ENCODE measurements around the gene TNFRSF14.

TNFRSF14 gene

DNA sequence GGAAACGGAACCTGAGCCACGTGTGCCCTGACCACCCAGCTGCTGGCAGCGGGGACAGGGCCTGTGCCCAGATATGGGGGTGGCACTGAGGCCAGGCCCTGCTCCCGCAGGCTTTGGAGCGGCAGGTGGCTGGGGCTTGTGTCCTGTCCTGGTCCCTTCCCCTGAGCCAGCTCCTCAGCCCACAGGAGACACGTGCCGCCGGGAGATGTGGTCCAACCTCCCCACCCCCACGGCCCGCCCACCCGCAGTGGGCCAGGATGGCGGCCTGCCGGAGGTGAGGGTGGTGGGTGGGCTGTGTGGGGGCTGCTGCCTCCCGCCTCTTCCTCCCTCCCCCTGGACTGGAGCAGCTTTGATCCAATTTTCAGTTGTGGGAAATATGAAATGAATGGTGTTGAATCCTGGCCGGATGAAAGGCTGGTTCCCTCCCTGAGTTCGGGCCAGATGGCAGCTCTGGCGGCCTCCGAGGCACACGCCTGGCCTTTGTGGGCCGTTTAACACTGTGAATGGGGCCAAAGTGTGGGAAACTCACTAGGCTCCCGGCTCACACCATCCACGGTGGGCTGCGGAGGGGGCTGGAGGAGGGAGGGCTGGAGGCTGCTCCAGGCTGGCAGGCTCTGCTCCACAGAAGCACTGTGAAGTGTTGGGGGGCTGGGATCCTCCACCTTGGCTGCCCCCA, 23.5 kb upstream of the TNFRSF14 start:
- no peak for FAIRE-seq
- DNase-seq (ENCODE audit: insufficient read length): no peak
- TF ChIP-seq POLR2AphosphoS5 (IDR thresholded peaks at IDR 0.05; ENCODE audit: low read depth, low read length) (no peak), POLR2A (IDR thresholded peaks at IDR 0.05; ENCODE audit: low read depth, low read length) (no peak)

DNA sequence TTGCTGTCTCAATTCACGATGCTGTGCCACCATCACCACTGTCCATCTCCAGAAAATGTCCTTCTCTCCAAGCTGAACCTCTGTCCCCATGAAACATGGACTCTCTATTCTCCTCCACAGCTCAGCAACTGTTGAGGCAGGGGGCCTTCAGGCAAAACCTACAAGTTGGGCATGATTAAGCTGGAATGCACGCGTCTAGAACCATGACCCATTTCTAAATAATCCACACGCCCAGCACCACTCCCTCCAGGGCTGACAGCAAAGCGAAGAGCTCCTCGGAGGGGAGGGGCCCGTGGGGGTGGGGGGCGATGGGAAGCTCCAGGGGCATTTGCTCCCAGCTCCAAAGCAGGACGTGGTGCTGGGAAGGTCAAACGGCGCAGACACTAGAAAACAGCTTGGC, 22.8 kb upstream of the TNFRSF14 start:
- DNase-seq (ENCODE audit: insufficient read length) (no peak), FAIRE-seq (no peak)
- TF ChIP-seq TAF1 (IDR thresholded peaks at IDR 0.05; ENCODE audit: borderline replicate concordance, low read depth, low read length): no peak

DNA sequence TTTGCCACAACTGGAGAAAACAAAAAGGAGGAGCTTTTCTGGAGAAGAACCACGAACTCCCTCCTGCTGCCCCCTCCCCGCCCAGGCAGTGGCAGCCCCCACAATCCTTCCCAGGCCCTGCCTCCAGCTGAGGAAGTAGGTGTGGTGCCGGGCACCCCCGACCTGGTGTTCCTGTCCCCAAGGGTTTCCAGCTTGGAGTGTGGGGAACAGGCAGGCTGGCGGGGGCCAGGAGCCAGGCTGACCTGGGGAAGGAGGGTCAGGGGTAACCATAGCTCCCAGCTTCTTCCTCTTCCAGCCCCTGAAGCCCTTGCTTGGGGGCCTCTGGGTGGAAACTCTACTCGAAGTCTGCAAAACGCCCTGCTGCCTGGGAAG, 21.9 kb upstream of the TNFRSF14 start:
- TF ChIP-seq TAF1 (IDR thresholded peaks at IDR 0.05; ENCODE audit: borderline replicate concordance, low read depth, low read length) (no peak), POLR2AphosphoS5 (IDR thresholded peaks at IDR 0.05; ENCODE audit: low read depth, low read length) (no peak), POLR2A (IDR thresholded peaks at IDR 0.05; ENCODE audit: low read depth, low read length) (no peak)
- no peak for DNase-seq (ENCODE audit: insufficient read length)
- FAIRE-seq: no peak

DNA sequence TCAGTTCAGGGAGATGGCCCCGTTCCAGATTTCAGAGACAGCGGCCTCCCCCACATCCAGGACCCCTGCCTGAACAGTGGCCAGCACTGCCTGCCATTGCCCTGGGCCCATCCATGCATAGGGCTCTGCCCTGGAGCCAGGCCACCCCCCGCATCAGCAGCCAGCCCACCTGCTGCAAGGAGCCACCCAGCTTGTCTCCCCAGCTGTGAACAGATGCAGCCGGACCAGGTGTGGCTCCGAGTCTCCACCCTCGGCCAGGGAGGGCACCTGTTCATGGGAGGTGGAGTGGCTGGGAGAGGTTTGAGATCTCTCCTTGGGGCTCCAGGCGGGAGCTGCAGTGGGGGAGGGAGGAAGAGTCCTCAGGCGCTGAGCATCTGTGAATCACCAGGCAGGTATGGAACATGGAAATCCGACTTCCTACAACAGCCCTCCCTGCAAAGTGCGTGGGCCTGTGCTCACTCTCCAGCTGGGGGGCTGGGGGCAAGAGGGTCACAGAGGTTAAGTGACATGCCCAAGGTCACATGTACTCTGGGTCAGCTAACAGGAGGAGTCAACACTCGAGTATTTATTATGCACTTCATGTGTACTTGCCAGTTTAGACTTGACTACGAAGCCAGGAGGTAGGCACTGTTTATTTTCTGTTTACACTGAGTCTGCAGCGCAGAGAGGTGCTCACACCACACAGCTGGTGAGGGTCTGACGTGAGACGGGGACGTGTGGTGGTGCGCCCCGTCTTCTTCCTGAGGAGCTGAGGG, 21.3 kb upstream of the TNFRSF14 start:
- TF ChIP-seq POLR2A (IDR thresholded peaks at IDR 0.05; ENCODE audit: low read depth, low read length) (no peak), POLR2AphosphoS5 (IDR thresholded peaks at IDR 0.05; ENCODE audit: low read depth, low read length) (no peak), TAF1 (IDR thresholded peaks at IDR 0.05; ENCODE audit: borderline replicate concordance, low read depth, low read length) (no peak)
- FAIRE-seq (no peak), DNase-seq (ENCODE audit: insufficient read length) (no peak)

GRCh38 chr1:2535455-2535854, 20.7 kb upstream of the TNFRSF14 start:
- no peak for FAIRE-seq
- DNase-seq (ENCODE audit: insufficient read length): no peak
- TF ChIP-seq TAF1 (IDR thresholded peaks at IDR 0.05; ENCODE audit: borderline replicate concordance, low read depth, low read length): no peak
- no peak for TF ChIP-seq POLR2A (IDR thresholded peaks at IDR 0.05; ENCODE audit: low read depth, low read length)
- no peak for TF ChIP-seq POLR2AphosphoS5 (IDR thresholded peaks at IDR 0.05; ENCODE audit: low read depth, low read length)

DNA sequence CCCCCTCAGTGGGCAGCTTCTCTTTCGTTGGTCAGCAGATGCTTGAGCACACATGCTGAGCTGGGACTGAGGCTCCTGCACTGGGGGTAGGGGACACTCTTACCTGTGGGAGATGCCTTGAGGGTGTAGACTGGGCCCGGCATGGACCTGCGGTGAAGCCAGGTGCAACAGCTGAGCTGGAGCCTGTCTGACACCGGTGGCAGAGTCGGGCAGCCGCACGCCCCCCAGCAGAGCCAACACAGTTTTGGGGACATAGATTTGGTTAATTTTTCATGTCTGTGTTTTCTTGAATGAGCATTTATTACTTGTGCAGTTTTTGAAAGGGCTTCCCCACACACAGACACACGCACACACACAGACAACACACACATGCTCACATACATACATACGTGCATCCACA, 20.2 kb upstream of the TNFRSF14 start:
- DNase-seq (ENCODE audit: insufficient read length) (no peak), FAIRE-seq (no peak)
- TF ChIP-seq TAF1 (IDR thresholded peaks at IDR 0.05; ENCODE audit: borderline replicate concordance, low read depth, low read length) (no peak), POLR2AphosphoS5 (IDR thresholded peaks at IDR 0.05; ENCODE audit: low read depth, low read length) (no peak), POLR2A (IDR thresholded peaks at IDR 0.05; ENCODE audit: low read depth, low read length) (no peak)

GRCh38 chr1:2537784-2538115, 18.4 kb upstream of the TNFRSF14 start:
- no peak for DNase-seq (ENCODE audit: insufficient read length)
- FAIRE-seq: no peak
- TF ChIP-seq TAF1 (IDR thresholded peaks at IDR 0.05; ENCODE audit: borderline replicate concordance, low read depth, low read length) (no peak), POLR2AphosphoS5 (IDR thresholded peaks at IDR 0.05; ENCODE audit: low read depth, low read length) (no peak), POLR2A (IDR thresholded peaks at IDR 0.05; ENCODE audit: low read depth, low read length) (no peak)

DNA sequence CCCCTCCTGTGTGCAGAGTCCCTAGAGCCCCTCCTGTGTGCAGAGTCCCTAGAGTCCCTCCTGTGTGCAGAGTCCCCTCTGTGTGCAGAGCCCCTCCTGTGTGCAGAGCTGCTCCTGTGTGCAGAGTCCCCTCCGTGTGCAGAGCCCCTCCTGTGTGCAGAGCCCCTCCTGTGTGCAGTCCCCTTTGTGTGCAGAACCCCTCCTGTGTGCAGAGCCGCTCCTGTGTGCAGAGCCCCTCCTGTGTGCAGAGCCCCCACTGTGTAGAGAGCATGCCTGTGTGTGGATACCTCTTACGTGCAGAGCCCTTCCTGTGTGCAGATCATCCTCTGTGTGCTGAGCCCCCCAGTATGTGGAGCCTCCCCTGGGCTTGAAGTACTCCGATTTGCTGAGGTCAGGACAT, 17.8 kb upstream of the TNFRSF14 start:
- DNase-seq (ENCODE audit: insufficient read length): no peak
- TF ChIP-seq TAF1 (IDR thresholded peaks at IDR 0.05; ENCODE audit: borderline replicate concordance, low read depth, low read length): no peak
- FAIRE-seq: no peak

DNA sequence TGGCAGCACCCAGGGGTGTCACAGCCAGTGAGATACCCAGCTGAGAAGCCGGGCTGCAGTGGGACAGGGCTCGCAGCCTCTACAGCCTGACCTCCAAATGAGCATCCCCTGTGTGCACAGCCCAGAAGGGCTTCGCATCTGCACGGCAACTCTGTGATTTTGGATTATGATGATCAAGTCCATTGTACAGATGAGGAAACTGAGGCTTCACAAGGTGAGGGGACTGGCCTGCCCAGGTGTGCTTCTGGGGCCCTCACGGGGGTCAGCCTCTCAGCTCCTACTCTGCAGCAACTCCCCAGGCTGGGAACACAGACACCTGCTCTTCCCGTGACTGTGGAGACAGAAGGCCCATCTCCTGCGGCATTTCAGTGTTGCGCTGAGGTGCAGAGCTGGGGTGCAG, 17.3 kb upstream of the TNFRSF14 start:
- TF ChIP-seq POLR2AphosphoS5 (IDR thresholded peaks at IDR 0.05; ENCODE audit: low read depth, low read length) (no peak), TAF1 (IDR thresholded peaks at IDR 0.05; ENCODE audit: borderline replicate concordance, low read depth, low read length) (no peak), POLR2A (IDR thresholded peaks at IDR 0.05; ENCODE audit: low read depth, low read length) (no peak)
- no peak for FAIRE-seq
- DNase-seq (ENCODE audit: insufficient read length): no peak

GRCh38 chr1:2539312-2539907, 16.8 kb upstream of the TNFRSF14 start:
- TF ChIP-seq POLR2A (IDR thresholded peaks at IDR 0.05; ENCODE audit: low read depth, low read length) (no peak), POLR2AphosphoS5 (IDR thresholded peaks at IDR 0.05; ENCODE audit: low read depth, low read length) (no peak), TAF1 (IDR thresholded peaks at IDR 0.05; ENCODE audit: borderline replicate concordance, low read depth, low read length) (no peak)
- no peak for DNase-seq (ENCODE audit: insufficient read length)
- no peak for FAIRE-seq

DNA sequence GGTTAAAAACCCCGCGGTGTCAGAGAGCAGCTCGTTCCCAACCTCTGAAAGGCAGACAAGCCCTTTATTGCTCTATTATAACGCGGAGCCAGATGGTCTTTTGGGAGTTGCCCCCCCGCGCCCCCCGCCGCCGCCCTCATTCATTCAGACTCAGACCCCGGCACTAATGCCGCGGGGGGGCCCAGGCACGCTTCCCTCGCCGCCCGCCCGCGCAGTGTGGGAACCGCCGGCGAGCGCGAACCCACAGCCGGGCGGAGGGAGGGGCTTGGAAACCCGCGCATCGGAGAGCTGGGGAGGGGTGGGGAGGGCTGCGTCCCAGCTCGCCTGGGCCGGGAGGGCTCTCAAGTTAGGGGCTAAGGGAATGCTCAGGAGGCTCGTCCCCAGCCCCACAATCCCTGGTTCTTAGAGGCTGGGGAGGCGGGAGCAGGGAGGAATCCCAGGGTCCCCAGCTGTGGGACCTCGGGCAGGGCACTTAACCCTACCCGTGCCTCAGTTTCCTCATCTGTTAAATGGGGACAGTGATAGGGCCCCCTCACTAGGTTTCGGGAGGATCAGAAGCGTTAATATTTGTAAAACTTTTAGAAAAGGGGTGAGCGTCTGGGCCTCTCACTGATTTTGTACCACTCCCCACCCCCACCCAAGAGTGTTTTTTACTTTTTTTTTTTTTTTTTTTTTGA, 15.2 kb upstream of the TNFRSF14 start:
- DNase-seq (ENCODE audit: insufficient read length) (no peak), FAIRE-seq (no peak)
- TF ChIP-seq POLR2AphosphoS5 (IDR thresholded peaks at IDR 0.05; ENCODE audit: low read depth, low read length): no peak
- TF ChIP-seq TAF1 (IDR thresholded peaks at IDR 0.05; ENCODE audit: borderline replicate concordance, low read depth, low read length): no peak
- TF ChIP-seq POLR2A (IDR thresholded peaks at IDR 0.05; ENCODE audit: low read depth, low read length): no peak
